Activated T-helper 17 cell treated with anti-CD3 and anti-CD28 coated beads, Interleukin-2, amount 50 U/mL, for 72 hours (primary cell): ENCODE results near the gene FANK1. TPM values are rescaled to one million over a fixed set of nuclear protein-coding genes. Genes with fewer than 3 reads are reported as not detected.
"Not testable (repeated sequence)": the region's sequence is repeated elsewhere in the genome, so short reads cannot be mapped to it uniquely, and the experiment has no call there.

ENCODE experiments used
- ATAC-seq: fragments of 150-1000 bp; cut with Tn5 transposase; replicated peaks from 2 replicates; pipeline ENCODE4 v1.10.0; 2021; ENCODE audit warnings: mild to moderate bottlenecking, moderate library complexity
- H3K27ac Mint-ChIP-seq: one replicate; pipeline ENCODE4 v1.8.0; 2022; ENCODE audit warnings: mixed read lengths
- H3K27me3 Mint-ChIP-seq: one replicate; pipeline ENCODE4 v1.8.0; 2022; ENCODE audit warnings: mixed read lengths
- H3K36me3 Mint-ChIP-seq: one replicate; pipeline ENCODE4 v1.8.0; 2022; ENCODE audit warnings: low read depth, mild to moderate bottlenecking, mixed read lengths
- H3K4me1 Mint-ChIP-seq: one replicate; pipeline ENCODE4 v1.8.0; 2022; ENCODE audit warnings: mixed read lengths
- H3K4me3 Mint-ChIP-seq: one replicate; pipeline ENCODE4 v1.8.0; 2022; ENCODE audit warnings: mild to moderate bottlenecking, mixed read lengths
- H3K9me3 Mint-ChIP-seq: one replicate; pipeline ENCODE4 v1.8.0; 2022; ENCODE audit warnings: mixed read lengths
- total RNA-seq, 2 donors: library from RNA; stranded (reverse); gene quantifications; one replicate each; pipeline ENCODE4 v1.2.3, GENCODE V29; 2022

Gene FANK1
- total RNA-seq, 2 donors from 2014 or later = 1.2 to 4.7 TPM

- Mint-ChIP-seq H3K27ac (no peak overlapping the region), H3K4me1 (no peaks in the 10 kb centered on the region), H3K4me3 (no peak overlapping the region), H3K9me3 (no peaks in the 10 kb centered on the region), H3K36me3 (no peaks in the 10 kb centered on the region), H3K27me3 (peaks cover 19% of the 10 kb centered on the region)
- ATAC-seq = no peak
Observed at GRCh38 chr10:125929618-125930017, 33.3 kb downstream of the FANK1 start.

- no peaks in the 10 kb centered on the region for H3K36me3 Mint-ChIP-seq
- no peak overlapping the region for H3K4me3 Mint-ChIP-seq
- H3K9me3 Mint-ChIP-seq = no peaks in the 10 kb centered on the region
- no peaks in the 10 kb centered on the region for H3K4me1 Mint-ChIP-seq
- ATAC-seq = no peak
- peaks cover 32% of the 10 kb centered on the region for H3K27me3 Mint-ChIP-seq
- no peak overlapping the region for H3K27ac Mint-ChIP-seq
Observed at GRCh38 chr10:125933693-125934092, 37.3 kb downstream of the FANK1 start.

GRCh38 chr10:125936331-125936730 is 40.0 kb downstream of the FANK1 start:
- H3K27ac Mint-ChIP-seq = no peak overlapping the region

GRCh38 chr10:125940515-125940914 is 44.2 kb downstream of the FANK1 start:
- no peak overlapping the region for H3K4me3 Mint-ChIP-seq
- peaks cover 21% of the 10 kb centered on the region for H3K27me3 Mint-ChIP-seq
- no peak overlapping the region for H3K27ac Mint-ChIP-seq
- no peaks in the 10 kb centered on the region for H3K9me3 Mint-ChIP-seq
- no peak for ATAC-seq
- H3K36me3 Mint-ChIP-seq = no peaks in the 10 kb centered on the region
- H3K4me1 Mint-ChIP-seq = no peaks in the 10 kb centered on the region

More at GRCh38 chr10:125936331-125936730, 40.0 kb downstream of the FANK1 start:
- Mint-ChIP-seq H3K27me3 (peaks cover 35% of the 10 kb centered on the region), H3K4me1 (no peaks in the 10 kb centered on the region), H3K4me3 (no peak overlapping the region), H3K36me3 (no peaks in the 10 kb centered on the region), H3K9me3 (no peaks in the 10 kb centered on the region)
- ATAC-seq = no peak

GRCh38 chr10:125951290-125951689 is 54.9 kb downstream of the FANK1 start:
- no peak for ATAC-seq
- H3K36me3 Mint-ChIP-seq = no peaks in the 10 kb centered on the region
- no peak overlapping the region for H3K4me3 Mint-ChIP-seq
- no peaks in the 10 kb centered on the region for H3K27me3 Mint-ChIP-seq
- H3K27ac Mint-ChIP-seq = no peak overlapping the region
- H3K9me3 Mint-ChIP-seq = peaks cover 8% of the 10 kb centered on the region
- H3K4me1 Mint-ChIP-seq = no peaks in the 10 kb centered on the region

- peaks cover 8% of the 10 kb centered on the region for H3K9me3 Mint-ChIP-seq
- no peak overlapping the region for H3K4me3 Mint-ChIP-seq
- H3K27me3 Mint-ChIP-seq = peaks cover 8% of the 10 kb centered on the region
- H3K36me3 Mint-ChIP-seq = no peaks in the 10 kb centered on the region
- H3K4me1 Mint-ChIP-seq = no peaks in the 10 kb centered on the region
- H3K27ac Mint-ChIP-seq = no peak overlapping the region
- ATAC-seq = no peak
Observed at GRCh38 chr10:125953778-125954385, 57.5 kb downstream of the FANK1 start.

- H3K9me3 Mint-ChIP-seq = peaks cover 8% of the 10 kb centered on the region
- H3K36me3 Mint-ChIP-seq = no peaks in the 10 kb centered on the region
- no peak for ATAC-seq
- H3K4me3 Mint-ChIP-seq = no peak overlapping the region
- H3K27me3 Mint-ChIP-seq = peaks cover 8% of the 10 kb centered on the region
- no peak overlapping the region for H3K27ac Mint-ChIP-seq
- no peaks in the 10 kb centered on the region for H3K4me1 Mint-ChIP-seq
Observed at GRCh38 chr10:125955766-125956165, 59.4 kb downstream of the FANK1 start.

GRCh38 chr10:125961743-125962142 is 65.4 kb downstream of the FANK1 start:
- Mint-ChIP-seq H3K27me3 (peaks cover 11% of the 10 kb centered on the region), H3K4me1 (no peaks in the 10 kb centered on the region), H3K27ac (no peak overlapping the region), H3K4me3 (no peak overlapping the region), H3K36me3 (no peaks in the 10 kb centered on the region), H3K9me3 (no peaks in the 10 kb centered on the region)
- no peak for ATAC-seq

- peaks cover 8% of the 10 kb centered on the region for H3K27me3 Mint-ChIP-seq
- H3K36me3 Mint-ChIP-seq = no peaks in the 10 kb centered on the region
- no peak for ATAC-seq
- H3K27ac Mint-ChIP-seq = no peak overlapping the region
- H3K9me3 Mint-ChIP-seq = no peaks in the 10 kb centered on the region
- H3K4me1 Mint-ChIP-seq = no peaks in the 10 kb centered on the region
- H3K4me3 Mint-ChIP-seq = no peak overlapping the region
Observed at GRCh38 chr10:125962200-125962599, 65.8 kb downstream of the FANK1 start.

- ATAC-seq = no peak
- no peaks in the 10 kb centered on the region for H3K9me3 Mint-ChIP-seq
- H3K4me1 Mint-ChIP-seq = no peaks in the 10 kb centered on the region
- no peaks in the 10 kb centered on the region for H3K36me3 Mint-ChIP-seq
- H3K27me3 Mint-ChIP-seq = peaks cover 5% of the 10 kb centered on the region
- H3K4me3 Mint-ChIP-seq = no peak overlapping the region
- no peak overlapping the region for H3K27ac Mint-ChIP-seq
Observed at GRCh38 chr10:125964558-125964957, 68.2 kb downstream of the FANK1 start.

GRCh38 chr10:125967533-125967932 is 71.2 kb downstream of the FANK1 start:
- Mint-ChIP-seq H3K27me3 (peaks cover 5% of the 10 kb centered on the region), H3K27ac (no peak overlapping the region), H3K9me3 (no peaks in the 10 kb centered on the region), H3K4me1 (no peaks in the 10 kb centered on the region), H3K36me3 (no peaks in the 10 kb centered on the region), H3K4me3 (no peak overlapping the region)
- no peak for ATAC-seq

GRCh38 chr10:125970077-125970630 is 73.8 kb downstream of the FANK1 start:
- ATAC-seq, H3K9me3 Mint-ChIP-seq, H3K27me3 Mint-ChIP-seq, H3K27ac Mint-ChIP-seq, H3K36me3 Mint-ChIP-seq, H3K4me1 Mint-ChIP-seq, H3K4me3 Mint-ChIP-seq: not testable (repeated sequence)

- H3K27ac Mint-ChIP-seq = no peak overlapping the region
- no peaks in the 10 kb centered on the region for H3K36me3 Mint-ChIP-seq
- no peaks in the 10 kb centered on the region for H3K9me3 Mint-ChIP-seq
- H3K27me3 Mint-ChIP-seq = peaks cover 8% of the 10 kb centered on the region
- H3K4me1 Mint-ChIP-seq = no peaks in the 10 kb centered on the region
- no peak overlapping the region for H3K4me3 Mint-ChIP-seq
- ATAC-seq = no peak
Observed at GRCh38 chr10:125976960-125977605, 80.7 kb downstream of the FANK1 start.

- no peak for ATAC-seq
- peaks cover 10% of the 10 kb centered on the region for H3K27me3 Mint-ChIP-seq
- no peaks in the 10 kb centered on the region for H3K36me3 Mint-ChIP-seq
- H3K9me3 Mint-ChIP-seq = no peaks in the 10 kb centered on the region
- H3K4me1 Mint-ChIP-seq = no peaks in the 10 kb centered on the region
- H3K4me3 Mint-ChIP-seq = no peak overlapping the region
- H3K27ac Mint-ChIP-seq = no peak overlapping the region
Observed at GRCh38 chr10:125979976-125980375, 83.6 kb downstream of the FANK1 start.

- Mint-ChIP-seq H3K27me3 (peaks cover 10% of the 10 kb centered on the region), H3K4me1 (no peaks in the 10 kb centered on the region), H3K27ac (no peak overlapping the region), H3K9me3 (no peaks in the 10 kb centered on the region), H3K4me3 (no peak overlapping the region), H3K36me3 (no peaks in the 10 kb centered on the region)
- no peak for ATAC-seq
Observed at GRCh38 chr10:125980521-125981035, 84.2 kb downstream of the FANK1 start.
